HG02943 (cell line): Measurements from ENCODE around the gene NMNAT3.

Source experiments
- ATAC-seq: cut with Tn5 transposase; IDR thresholded peaks from one replicate; pipeline ENCODE4 v1.9.1; 2021; ENCODE audit warnings: mild to moderate bottlenecking, low read depth, moderate library complexity; ENCODE audit not compliant: unreplicated experiment

The NMNAT3 gene

DNA sequence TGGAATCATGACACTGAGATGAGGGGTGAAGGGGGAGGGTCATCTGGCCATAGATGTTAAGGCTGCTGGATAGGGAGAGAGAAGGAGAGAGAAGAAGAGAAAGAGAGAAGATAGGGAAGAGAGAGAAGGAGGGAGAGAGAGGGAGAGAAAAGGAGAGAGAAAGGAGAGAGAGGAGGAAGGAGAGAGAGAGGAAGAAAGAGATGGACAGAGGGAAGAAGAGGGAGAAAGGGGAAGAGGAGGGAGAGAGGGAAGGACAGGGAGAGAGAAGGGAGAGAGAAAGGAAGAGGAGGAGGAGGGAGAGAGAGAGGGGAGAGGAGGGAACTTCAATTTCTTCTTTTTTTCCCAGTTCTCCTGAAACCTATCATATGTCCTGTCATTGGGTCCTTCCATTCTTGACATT lies 123.1 kb downstream of the NMNAT3 start:
- no peak for ATAC-seq

DNA sequence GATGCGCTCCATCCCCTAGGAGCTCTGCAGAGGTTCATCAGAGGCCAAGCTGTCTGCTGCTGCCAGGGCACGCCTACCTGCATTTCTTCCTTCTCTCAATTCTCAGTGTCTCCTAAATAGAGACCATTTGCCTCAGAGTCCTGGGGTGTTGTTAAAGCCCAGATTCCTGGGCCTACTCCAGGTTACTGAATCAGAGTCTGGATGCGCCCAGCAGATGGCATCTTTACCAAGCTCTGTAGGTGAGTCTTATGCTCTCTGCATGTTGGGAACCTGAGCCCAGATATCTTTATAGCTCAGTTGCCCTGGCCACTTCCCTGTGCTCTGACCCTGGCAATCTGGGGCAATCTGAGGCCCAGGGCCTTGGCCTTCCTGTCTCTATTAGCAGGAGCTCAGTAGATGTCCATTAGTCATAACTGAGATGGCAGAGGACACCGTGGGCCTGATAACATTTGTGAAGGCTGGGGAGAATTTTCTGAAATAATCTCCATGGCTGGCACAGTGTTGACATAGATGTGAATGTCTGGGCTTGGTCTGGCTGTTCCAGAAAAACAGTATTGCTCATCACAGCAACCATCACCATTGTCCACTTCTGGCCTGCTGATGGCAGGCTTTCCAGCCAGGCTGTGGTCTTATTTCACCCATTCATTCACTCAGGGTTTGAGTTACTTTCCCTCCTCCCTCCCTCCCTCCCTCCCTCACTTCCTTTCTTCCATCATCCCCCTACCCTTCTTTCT lies 125.0 kb downstream of the NMNAT3 start:
- ATAC-seq: no peak

DNA sequence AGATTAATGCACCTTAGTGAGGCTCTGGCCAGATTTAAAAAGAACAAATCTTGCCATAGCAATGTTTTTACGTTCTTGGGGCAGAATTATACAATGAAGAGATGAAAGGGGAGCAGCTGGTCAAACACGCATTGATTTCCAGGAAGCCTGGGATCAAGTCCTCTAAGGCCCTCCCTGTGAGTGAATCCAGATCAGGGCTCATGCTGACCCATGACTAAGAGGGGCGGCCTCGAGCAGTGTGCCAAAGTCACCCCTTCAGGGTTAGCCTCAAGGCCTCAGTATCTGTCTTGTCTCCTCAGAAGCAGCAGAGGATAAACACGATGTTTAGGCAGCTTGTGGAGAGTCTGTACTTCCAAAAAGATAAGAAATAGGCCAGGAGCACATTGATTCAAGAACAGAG lies 129.0 kb downstream of the NMNAT3 start:
- ATAC-seq: no peak

DNA sequence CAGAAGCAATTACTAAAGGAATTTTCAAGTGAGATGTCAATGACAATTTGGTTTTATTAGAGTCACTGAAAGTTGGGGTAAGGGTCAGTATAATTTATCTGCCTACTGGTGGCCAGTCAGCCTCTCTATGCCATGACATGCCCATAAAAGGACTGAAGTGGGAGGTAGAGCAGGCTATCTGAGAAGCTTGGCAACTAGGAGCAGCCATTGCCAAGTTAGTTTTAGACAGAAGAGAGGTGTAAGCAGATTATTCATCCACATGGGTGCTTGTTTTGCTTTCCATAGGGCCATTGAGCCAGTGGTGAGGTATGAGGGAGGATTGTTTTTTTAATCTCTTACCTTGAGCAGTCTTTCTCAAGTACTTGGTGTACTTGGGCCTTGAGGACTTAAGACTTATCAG lies 130.1 kb downstream of the NMNAT3 start:
- ATAC-seq: no peak

DNA sequence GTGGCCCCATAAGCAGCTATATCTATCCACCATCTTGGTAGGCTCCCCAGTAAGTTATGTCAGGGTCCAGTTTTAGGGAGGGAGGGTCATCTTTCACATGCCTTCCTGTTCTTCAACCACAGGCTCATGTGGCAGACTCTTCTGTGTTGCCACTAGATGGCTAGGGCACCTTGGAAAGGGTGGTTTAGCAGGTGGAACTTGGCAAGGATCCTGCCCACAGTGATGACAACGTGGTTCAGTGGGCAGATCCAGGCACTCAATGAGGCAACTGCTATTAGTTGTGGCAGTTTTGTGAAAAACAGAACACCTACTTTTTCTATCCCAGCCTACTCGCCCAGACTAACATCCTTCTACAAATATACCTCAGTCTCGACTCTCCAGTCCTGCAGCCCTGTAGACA lies 131.0 kb downstream of the NMNAT3 start:
- no peak for ATAC-seq

DNA sequence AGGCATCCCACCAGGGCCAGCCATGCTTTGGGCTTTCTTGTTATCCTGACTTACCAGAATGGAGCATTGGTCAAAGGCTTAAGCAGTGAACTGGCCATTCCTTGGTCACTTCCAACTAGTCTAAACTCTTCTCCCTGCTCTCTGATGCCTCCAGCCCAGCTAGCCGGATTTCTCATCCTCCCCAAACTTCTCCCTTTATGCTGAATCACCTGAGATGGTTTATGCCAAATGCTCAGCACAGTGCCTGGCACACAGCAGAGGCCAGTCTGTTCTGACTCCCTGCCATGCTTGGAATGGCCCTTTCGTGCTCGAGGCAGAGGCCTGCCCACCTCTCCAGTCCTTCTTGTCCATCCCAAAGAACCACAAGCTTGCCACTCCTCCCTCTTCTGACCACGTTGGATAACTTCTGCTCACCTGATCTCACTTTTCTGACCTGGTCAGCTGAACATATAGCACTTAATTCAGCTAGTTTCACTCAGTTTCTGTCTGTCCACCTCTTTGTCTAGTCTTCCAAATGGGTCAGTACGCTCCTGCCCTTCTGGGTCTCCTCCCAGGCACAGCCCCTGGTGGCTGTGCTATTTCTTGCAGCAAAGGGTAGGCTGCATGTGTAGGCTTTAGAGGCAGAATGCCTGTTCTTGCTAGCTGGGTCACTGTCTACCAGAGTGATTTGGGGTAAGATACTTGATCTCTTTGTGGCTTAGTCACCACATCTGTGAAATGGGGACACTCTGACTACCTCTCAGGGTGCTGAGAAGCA lies 136.1 kb downstream of the NMNAT3 start:
- ATAC-seq: no peak

DNA sequence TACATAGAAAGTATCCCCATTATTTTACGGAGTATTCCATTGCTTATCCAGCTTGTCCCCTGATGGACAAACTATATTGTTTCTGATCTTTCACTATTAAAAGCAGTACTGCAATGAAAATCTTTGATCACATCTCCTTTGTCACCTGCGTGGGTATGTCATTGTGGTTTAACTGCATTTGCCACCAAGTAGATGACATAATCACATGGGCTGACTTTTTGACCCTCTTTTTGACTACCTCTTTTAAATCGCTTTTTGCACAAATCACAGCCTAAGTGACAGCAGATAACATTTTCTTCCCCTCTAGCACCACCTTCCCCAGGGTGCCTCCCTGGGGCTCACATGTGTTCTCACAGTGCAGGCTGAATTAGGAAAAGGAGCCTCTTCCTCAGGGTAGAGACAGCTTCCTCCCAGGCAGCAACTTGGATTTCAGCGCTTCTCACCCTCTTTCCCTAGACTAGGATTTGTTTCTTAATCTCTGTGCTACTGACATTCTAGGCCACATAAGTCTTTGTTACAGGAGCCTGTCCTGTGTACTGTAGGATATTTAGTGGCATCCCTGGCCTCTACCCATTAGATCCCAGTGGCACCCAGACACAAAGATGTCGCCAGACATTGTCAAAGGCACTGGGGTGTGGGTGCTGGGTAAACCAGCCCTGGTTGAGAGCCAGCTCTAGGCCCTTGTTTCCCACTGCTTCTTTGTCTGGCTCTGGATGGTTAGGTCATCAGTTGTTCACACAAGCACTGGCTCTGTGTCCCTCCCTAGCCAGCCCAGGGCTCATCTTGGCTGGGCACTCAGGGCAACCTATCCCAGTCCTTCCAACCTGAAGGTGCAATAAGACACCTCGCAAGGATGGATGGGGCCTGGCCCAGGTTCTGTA lies 136.9 kb downstream of the NMNAT3 start:
- no peak for ATAC-seq

DNA sequence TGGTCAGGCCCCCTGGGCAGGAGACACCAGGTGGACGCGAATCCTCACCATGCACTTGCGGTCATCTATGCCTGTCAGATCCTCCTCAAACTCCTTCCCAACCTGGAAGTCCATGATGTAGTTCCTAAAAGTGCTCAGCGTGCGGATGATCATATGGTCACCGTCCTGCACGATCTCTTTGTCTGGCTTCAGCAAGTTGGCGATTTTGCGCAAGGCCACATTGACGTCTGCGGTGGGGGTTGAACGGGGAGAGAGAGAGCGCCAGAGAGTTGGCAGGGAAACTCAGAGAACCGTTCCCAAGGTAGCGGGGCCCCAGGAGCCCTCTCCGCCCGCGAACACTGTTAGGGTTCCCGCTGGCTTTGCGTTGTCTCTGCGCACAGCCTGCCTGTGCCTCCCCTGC lies 139.0 kb downstream of the NMNAT3 start:
- no peak for ATAC-seq

DNA sequence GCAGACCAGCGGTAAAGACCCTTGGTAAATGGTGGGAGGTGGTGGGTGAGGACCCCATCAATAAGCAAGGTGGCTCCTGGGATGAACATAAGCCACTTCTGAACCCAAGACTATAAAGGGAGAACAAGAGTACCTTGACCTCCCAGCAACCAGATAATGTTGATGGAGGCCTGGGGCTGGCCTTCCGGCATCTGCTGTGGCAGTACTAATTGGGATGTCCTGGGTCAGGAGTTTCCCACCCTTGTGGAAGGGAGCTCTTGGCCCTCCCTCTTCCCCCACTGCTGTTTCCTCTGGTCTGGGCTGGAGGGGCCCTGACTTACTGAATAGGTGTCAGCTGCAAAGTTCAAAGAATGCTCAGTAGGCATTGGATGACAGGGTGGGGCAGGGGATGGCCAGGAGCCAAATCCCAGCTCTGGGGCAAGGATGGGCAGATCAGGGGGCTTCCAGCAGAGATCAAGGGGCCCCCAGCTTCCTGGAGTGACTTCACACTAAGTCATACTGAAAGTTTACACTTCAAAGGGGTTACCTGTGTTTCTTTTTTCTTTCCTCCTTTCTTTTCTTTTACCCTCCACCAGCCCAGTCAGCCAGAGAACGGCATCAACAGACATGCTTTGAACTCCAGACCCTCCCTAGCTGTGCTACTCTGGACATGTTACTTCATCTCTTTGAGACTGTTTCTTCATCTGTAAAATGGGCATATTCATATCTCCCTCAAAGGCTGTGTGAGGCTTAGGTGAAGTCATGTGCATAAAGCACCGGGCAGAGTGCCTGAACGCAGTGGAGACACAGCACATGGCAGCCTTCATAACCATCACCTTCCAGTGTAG lies 139.8 kb downstream of the NMNAT3 start:
- ATAC-seq: no peak

DNA sequence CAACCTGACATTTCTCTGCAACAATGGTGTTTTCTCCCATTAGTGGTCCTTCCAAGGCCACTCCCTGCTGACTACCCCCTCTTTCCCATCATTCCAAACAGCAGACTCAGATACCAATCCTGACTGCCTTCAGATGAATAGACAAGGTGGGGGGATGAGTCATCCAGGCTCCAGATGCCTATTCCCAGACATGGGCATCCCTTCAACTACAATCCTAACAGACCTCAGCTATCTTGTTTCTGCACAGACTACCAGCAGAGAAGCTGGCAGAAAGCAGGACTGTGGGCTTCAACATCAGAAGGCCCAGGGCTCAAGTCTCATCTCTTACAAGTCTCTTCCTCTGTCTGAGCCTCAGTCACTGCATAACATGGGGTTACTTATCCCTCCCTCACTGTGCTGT lies 140.4 kb downstream of the NMNAT3 start:
- no peak for ATAC-seq

DNA sequence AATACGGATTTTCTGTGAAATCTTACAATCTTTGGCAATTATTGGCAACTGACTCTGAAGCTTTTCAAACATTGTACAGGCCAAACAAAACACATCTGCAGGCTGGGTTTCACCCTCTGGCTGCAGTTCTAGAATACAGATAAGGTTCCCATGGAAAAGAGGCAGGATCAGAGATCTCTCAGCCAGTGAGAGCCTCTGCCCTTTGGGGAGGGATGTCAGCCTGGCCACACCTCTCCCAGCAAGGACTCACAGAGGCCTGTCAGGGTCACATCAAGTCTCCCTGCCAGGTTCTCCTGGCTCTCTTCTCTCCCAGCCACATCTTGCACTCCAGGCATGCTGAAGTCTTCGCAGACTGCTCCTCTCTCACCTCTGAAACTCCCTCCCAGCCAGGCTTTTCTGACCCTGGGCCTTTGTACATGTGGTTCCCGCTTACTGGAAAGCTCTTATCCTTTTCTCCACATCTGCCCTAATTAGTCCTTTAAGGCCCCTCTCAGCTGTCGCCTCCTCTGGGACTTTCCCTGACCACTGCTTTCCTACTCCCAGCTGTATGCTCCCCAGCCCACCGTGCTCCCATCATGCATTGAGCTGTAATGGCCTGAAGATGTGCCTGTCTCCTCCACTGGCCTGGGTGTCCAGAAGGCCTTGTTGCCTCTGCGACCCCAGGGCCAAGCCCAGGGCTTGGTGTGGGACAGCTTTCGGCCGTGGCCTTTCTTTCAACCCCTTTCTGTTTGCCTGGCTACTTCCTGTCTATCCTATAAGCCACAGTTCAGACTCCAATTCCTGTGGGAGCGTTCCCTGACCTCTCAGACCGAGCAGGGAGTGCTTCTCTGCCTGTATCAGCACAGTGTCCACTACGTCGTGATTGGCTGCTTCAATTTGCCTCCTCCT lies 142.5 kb downstream of the NMNAT3 start:
- no peak for ATAC-seq

DNA sequence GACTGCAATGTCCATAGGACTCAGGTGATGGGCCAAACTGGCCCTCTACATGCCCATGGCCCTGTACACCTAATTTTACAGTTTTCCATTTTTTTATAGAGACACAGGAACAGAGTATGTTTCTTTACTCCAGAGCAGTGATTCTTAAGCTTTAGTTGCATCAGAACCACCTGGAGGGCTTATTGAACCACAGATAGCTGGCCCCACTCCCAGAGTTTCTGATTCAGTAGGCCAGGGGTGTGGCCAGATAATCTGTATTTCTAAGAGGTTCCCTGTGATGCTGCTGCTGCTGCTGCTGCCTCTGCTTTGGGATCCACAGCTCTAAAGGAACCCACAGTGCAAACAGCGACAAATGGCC lies 143.3 kb downstream of the NMNAT3 start:
- no peak for ATAC-seq

DNA sequence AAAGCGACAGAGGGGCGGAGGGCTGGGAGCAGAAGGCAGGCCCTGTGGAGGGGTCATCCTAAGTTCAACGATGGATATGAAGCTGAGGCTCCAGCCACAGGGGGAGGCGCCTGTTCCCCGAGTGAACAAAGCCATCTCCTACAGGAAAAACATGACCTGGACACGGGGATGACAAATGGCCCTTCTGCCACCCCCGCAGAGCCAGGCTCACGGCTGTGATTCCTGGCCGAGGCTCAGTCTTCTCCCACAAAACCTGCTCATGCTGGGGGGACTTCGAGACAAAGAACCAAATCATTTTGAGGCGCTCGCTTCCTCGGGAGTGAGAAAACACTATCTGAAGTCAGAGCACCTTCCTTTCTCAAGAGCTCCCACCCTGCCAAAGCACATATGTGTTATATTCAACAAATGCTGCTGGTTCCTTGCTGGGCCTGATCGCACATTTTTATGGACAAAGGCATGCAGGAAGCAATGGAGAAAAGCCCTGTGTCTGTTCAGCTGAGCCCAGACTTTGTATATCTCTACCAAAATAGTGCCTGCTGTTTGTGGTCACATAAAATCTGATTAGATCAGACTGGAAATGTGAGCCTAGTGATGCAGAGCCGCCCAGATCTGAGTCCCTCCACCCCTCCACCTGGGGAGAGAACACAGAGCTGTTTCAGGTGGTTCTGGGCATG lies 143.9 kb downstream of the NMNAT3 start:
- no peak for ATAC-seq

DNA sequence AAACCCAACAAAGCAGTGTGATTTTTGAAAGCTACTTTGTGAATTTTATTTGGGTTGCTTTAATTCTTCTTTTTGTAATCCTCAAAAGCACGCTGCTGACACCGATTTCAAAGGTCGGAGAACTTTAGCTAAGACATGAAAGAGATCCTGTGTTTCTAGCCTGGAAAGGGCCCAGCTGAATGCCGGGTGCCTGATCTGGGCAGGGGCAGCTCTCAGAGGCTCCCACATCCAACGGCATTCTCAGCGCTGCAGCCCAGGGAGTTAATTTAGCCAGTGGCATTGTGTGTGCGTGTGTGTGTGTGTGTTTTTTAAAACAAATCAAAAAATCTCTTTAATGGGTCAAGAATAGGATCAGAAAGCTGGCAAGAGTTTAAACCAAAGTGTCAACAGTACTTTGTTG lies 144.8 kb downstream of the NMNAT3 start:
- no peak for ATAC-seq

DNA sequence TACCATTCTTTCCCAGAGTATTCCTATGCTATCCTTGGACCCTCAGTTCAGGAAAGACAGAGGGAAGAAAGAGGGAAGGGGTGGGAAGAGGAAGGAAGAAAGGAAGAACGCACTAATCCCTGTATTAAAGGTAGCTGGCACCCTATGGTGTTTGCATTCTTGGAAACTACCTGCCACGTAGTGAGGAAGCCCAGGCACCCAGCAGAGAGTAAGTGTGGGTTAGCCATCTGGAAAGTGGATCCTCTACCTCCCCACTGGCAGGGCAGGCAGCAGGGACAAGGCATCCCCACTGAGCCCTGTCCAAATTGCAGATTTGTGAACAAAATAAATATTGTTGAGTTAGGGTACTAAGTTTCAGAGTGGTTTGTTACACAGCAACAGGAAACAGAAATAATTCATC lies 147.1 kb downstream of the NMNAT3 start:
- ATAC-seq: no peak

DNA sequence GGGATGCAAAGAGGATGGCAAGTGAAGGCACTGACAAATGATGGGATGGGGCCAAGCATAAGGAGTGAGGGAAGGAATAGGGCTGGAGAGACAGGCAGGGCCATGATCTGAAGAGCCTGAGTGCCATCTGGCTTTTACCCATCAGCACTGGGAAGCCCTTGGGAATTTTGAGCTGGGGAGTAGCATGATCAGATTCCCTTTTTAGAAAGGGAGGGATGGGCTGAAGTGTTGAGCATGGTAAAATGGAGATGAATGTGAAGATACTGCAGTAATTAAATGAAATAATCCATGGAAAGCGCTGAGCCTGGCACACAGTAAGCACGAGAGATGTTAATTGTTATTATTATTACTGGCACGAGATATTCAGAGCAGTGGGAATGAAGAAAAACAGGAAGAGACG lies 148.1 kb downstream of the NMNAT3 start:
- ATAC-seq: no peak

DNA sequence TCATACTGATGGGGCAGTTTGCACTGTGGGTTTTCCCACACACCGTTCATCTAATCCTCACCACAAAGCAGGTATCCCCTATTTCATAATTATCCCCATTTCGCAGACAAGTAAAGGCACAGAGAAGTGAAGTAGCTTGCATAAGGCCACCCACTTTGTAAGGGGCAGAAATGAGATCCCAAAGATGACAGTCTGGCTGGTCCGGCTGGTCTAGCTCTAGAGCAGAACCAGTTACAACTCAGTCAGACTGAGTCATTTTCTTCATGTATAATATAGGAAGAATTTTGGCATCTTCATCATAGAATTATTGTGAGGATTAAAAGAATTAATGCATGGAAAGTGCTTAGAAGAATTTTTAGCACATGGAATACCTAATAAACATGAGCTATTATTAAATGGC lies 148.8 kb downstream of the NMNAT3 start:
- no peak for ATAC-seq

DNA sequence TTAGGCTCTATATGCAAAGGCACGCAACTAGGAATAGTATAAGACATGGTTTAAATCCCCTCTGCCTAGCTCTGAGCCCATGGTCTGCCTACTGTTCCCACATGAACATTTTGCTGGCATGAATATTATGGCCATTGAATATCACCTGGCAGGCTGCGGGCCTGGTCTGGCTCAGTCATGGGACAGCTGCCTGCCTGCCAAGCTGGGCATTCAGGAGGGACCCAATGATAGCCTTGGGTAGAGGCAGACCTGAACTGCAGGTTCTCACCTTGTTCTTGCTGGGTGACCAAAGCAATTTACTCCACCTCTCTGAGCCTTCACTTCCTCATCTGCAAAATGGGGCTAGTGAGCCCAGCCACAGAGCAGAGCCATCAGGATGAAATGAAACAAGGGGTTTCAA lies 149.5 kb downstream of the NMNAT3 start:
- ATAC-seq: no peak

DNA sequence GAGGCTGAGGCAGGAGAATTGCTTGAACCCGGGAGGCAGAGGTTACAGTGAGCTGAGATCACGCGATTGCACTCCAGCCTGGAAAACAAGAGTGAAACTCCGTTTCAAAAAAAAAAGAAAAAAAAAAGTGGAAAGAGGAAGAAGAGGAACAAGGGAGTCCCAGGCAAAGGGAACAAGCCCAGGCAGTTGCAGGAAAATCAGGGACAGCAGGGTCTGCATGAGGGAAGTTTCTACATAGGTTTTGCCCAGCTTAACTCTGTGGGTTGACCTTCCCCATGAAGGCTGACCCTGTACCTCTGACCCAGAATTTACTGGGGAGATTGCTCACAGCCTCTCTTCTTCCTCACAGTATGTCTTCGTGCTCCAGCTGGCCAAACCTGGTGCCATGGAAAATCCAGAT lies 150.5 kb downstream of the NMNAT3 start:
- ATAC-seq: no peak
